GM12878 (cell line): Measurements from ENCODE around the gene RTN4RL1. TPM values are rescaled to one million over a fixed set of nuclear protein-coding genes. Genes with fewer than 3 reads are reported as not detected.
A peak's percentile ranks its signal among the peaks of the same experiment; 100 is the strongest.

Experiments
- ASH2L ChIP-seq: fragments of 300-600, 200-600 bp; sonication (generic); IDR thresholded peaks from 2 replicates; pipeline ENCODE4 v1.6.1; 2017; ENCODE audit warnings: low read depth, mild to moderate bottlenecking, borderline replicate concordance
- CEBPB ChIP-seq, 2 experiments: fragments of 150-350 bp in 1 of 2; IDR thresholded peaks; 2 replicates each; pipeline ENCODE4 v1.6.1; 2012 to 2014; ENCODE audit warnings: low read depth in 2 of 2, low read length in 2 of 2, borderline replicate concordance in 1 of 2, inconsistent platforms in 1 of 2
- E2F4 ChIP-seq: IDR thresholded peaks from 2 replicates; pipeline ENCODE4 v1.6.1; 2012; ENCODE audit warnings: low read depth, low read length, improper control_type of control experiment
- HDGF ChIP-seq: fragments of 450-650 bp; IDR thresholded peaks from 2 replicates; pipeline ENCODE4 v1.6.1; 2016; ENCODE audit warnings: antibody characterized with exemption
- KLF5 ChIP-seq: fragments of 450-650 bp; IDR thresholded peaks from 2 replicates; pipeline ENCODE4 v1.6.1; 2014; ENCODE audit warnings: mild to moderate bottlenecking; ENCODE audit not compliant: partially characterized antibody
- MEF2B ChIP-seq: fragments of 450-650 bp; IDR thresholded peaks from 2 replicates; pipeline ENCODE4 v1.6.1; 2018; ENCODE audit warnings: mild to moderate bottlenecking, moderate library complexity; ENCODE audit not compliant: partially characterized antibody, poor library complexity, severe bottlenecking
- MTA3 ChIP-seq: IDR thresholded peaks from 2 replicates; pipeline ENCODE4 v1.6.1; 2012; ENCODE audit warnings: low read length, inconsistent platforms, borderline replicate concordance
- POLR2AphosphoS5 ChIP-seq: IDR thresholded peaks from 2 replicates; pipeline ENCODE4 v1.6.1; 2011; ENCODE audit warnings: mild to moderate bottlenecking, low read length, inconsistent platforms
- SP1 ChIP-seq: IDR thresholded peaks from one replicate; pipeline ENCODE4 v1.6.1; 2011; ENCODE audit warnings: low read depth, low read length
- SREBF1 ChIP-seq: IDR thresholded peaks from 2 replicates; pipeline ENCODE4 v1.6.1; 2012; ENCODE audit warnings: mild to moderate bottlenecking, low read length
- SREBF2 ChIP-seq: IDR thresholded peaks from 2 replicates; pipeline ENCODE4 v1.6.1; 2012; ENCODE audit warnings: mild to moderate bottlenecking, low read length
- TCF7 ChIP-seq: IDR thresholded peaks from 2 replicates; pipeline ENCODE4 v1.6.1; 2014; ENCODE audit warnings: antibody characterized with exemption, borderline replicate concordance
- ZNF274 ChIP-seq: IDR thresholded peaks from one replicate; pipeline ENCODE4 v1.8.0; 2011; ENCODE audit not compliant: insufficient read length, insufficient read depth
- polyA plus RNA-seq, 11 experiments: library from polyadenylated mRNA; depleted of rRNA in 4 of 11; unstranded in 6 of 11; stranded (reverse) in 5 of 11; fragments of >200 nt; fragmentation: Nextera tagmentation in 4 of 11; fragmentation: Illumina TruSeq in 1 of 11; extraction: Ambion mirVana in 4 of 11; extraction: Trizol in 1 of 11; gene quantifications; 1 replicate in 1 of 11; 2 replicates in 10 of 11; pipeline versions ENCODE4 v1.2.1 to v1.2.3, GENCODE V29; 2011 to 2016; ENCODE audit warnings: inconsistent platforms in 2 of 11, missing spikeins in 2 of 11, low read depth in 1 of 11
- total RNA-seq, 4 experiments: library from RNA; depleted of rRNA in 3 of 4; stranded (reverse); fragments of >200 nt in 3 of 4; fragmentation: Illumina TruSeq in 1 of 4; extraction: Trizol in 1 of 4; gene quantifications; 2 replicates each; pipeline versions ENCODE4 v1.2.1 to v1.2.3, GENCODE V29; 2013 to 2021
- TF ChIP-seq, protein P1 (sequence below): IDR thresholded peaks from 2 replicates; pipeline ENCODE4 v1.6.1; 2011; ENCODE audit warnings: low read depth, mild to moderate bottlenecking, low read length, moderate library complexity, borderline replicate concordance; ENCODE audit errors: extremely low read depth
- TF ChIP-seq, protein P2 (sequence below): IDR thresholded peaks from 2 replicates; pipeline ENCODE4 v1.6.1; 2012; ENCODE audit warnings: mild to moderate bottlenecking, low read depth, low read length
- TF ChIP-seq, protein P3 (sequence below): fragments of 450-650 bp; conservative IDR thresholded peaks from 2 replicates; pipeline ENCODE4 v1.6.1; 2017; ENCODE audit warnings: mild to moderate bottlenecking, moderate library complexity
- TF ChIP-seq, protein P4 (sequence below): IDR thresholded peaks from 2 replicates; pipeline ENCODE4 v1.6.1; 2011; ENCODE audit warnings: borderline replicate concordance, low read depth, mild to moderate bottlenecking, moderate library complexity, low read length; ENCODE audit not compliant: insufficient read depth, poor library complexity, severe bottlenecking

RTN4RL1 gene
- total and polyA plus RNA-seq, 10 of the 15 experiments (the other 5 are each of a cell fraction or from before 2014, with no cell fraction given) = 0.08 to 0.11 (median 0.10) TPM; not detected in 7

DNA sequence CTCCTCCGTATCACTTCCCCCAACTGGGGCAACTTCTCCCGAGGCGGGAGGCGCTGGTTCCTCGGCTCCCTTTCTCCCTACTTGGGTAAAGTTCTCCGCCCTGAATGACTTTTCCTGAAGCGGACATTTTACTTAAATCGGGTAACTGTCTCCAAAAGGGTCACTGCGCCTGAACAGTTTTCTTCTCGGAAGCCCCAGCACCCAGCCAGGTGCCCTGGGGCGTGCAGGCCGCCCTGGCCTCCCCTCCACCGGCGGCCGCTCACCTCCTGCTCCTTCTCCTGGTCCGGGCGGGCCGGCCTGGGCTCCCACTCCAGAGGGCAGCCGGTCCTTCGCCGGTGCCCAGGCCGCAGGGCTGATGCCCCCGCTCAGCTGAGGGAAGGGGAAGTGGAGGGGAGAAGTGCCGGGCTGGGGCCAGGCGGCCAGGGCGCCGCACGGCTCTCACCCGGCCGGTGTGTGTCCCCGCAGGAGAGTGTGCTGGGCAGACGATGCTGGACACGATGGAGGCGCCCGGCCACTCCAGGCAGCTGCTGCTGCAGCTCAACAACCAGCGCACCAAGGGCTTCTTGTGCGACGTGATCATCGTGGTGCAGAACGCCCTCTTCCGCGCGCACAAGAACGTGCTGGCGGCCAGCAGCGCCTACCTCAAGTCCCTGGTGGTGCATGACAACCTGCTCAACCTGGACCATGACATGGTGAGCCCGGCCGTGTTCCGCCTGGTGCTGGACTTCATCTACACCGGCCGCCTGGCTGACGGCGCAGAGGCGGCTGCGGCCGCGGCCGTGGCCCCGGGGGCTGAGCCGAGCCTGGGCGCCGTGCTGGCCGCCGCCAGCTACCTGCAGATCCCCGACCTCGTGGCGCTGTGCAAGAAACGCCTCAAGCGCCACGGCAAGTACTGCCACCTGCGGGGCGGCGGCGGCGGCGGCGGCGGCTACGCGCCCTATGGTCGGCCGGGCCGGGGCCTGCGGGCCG, 31.4 kb upstream of the RTN4RL1 start (continued):
- TF ChIP-seq E2F4 = no peak
- no peak for TF ChIP-seq ZNF274
- peak; percentile 76; the same call in 1 of the 2 replicates for TF ChIP-seq HDGF
- TF ChIP-seq MEF2B = no peak
- no peak for TF ChIP-seq MTA3
- no peak for TF ChIP-seq SREBF2
- TF ChIP-seq SP1 = no peak
- TF ChIP-seq, protein P1, sequence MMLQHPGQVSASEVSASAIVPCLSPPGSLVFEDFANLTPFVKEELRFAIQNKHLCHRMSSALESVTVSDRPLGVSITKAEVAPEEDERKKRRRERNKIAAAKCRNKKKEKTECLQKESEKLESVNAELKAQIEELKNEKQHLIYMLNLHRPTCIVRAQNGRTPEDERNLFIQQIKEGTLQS = no peak
- TF ChIP-seq ASH2L = no peak
- TF ChIP-seq POLR2AphosphoS5 = peak; percentile 66
- TF ChIP-seq, protein P2, sequence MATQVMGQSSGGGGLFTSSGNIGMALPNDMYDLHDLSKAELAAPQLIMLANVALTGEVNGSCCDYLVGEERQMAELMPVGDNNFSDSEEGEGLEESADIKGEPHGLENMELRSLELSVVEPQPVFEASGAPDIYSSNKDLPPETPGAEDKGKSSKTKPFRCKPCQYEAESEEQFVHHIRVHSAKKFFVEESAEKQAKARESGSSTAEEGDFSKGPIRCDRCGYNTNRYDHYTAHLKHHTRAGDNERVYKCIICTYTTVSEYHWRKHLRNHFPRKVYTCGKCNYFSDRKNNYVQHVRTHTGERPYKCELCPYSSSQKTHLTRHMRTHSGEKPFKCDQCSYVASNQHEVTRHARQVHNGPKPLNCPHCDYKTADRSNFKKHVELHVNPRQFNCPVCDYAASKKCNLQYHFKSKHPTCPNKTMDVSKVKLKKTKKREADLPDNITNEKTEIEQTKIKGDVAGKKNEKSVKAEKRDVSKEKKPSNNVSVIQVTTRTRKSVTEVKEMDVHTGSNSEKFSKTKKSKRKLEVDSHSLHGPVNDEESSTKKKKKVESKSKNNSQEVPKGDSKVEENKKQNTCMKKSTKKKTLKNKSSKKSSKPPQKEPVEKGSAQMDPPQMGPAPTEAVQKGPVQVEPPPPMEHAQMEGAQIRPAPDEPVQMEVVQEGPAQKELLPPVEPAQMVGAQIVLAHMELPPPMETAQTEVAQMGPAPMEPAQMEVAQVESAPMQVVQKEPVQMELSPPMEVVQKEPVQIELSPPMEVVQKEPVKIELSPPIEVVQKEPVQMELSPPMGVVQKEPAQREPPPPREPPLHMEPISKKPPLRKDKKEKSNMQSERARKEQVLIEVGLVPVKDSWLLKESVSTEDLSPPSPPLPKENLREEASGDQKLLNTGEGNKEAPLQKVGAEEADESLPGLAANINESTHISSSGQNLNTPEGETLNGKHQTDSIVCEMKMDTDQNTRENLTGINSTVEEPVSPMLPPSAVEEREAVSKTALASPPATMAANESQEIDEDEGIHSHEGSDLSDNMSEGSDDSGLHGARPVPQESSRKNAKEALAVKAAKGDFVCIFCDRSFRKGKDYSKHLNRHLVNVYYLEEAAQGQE = no peak
- TF ChIP-seq, protein P3, sequence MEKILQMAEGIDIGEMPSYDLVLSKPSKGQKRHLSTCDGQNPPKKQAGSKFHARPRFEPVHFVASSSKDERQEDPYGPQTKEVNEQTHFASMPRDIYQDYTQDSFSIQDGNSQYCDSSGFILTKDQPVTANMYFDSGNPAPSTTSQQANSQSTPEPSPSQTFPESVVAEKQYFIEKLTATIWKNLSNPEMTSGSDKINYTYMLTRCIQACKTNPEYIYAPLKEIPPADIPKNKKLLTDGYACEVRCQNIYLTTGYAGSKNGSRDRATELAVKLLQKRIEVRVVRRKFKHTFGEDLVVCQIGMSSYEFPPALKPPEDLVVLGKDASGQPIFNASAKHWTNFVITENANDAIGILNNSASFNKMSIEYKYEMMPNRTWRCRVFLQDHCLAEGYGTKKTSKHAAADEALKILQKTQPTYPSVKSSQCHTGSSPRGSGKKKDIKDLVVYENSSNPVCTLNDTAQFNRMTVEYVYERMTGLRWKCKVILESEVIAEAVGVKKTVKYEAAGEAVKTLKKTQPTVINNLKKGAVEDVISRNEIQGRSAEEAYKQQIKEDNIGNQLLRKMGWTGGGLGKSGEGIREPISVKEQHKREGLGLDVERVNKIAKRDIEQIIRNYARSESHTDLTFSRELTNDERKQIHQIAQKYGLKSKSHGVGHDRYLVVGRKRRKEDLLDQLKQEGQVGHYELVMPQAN = no peak; the same call in 1 of the 2 replicates
- TF ChIP-seq SREBF1 = no peak
- TF ChIP-seq CEBPB (IDR thresholded peaks at IDR 0.05; ENCODE audit: borderline replicate concordance in 1 of 2, low read depth in 2 of 2, low read length in 2 of 2) = no peak
- TF ChIP-seq KLF5 = no peak
- TF ChIP-seq, protein P4, sequence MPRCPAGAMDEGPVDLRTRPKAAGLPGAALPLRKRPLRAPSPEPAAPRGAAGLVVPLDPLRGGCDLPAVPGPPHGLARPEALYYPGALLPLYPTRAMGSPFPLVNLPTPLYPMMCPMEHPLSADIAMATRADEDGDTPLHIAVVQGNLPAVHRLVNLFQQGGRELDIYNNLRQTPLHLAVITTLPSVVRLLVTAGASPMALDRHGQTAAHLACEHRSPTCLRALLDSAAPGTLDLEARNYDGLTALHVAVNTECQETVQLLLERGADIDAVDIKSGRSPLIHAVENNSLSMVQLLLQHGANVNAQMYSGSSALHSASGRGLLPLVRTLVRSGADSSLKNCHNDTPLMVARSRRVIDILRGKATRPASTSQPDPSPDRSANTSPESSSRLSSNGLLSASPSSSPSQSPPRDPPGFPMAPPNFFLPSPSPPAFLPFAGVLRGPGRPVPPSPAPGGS = no peak
- no peak for TF ChIP-seq TCF7
